Measurements from ENCODE around the gene MIS18A.
A peak's percentile ranks its signal among the peaks of the same experiment; 100 is the strongest.

Gene MIS18A

DNA sequence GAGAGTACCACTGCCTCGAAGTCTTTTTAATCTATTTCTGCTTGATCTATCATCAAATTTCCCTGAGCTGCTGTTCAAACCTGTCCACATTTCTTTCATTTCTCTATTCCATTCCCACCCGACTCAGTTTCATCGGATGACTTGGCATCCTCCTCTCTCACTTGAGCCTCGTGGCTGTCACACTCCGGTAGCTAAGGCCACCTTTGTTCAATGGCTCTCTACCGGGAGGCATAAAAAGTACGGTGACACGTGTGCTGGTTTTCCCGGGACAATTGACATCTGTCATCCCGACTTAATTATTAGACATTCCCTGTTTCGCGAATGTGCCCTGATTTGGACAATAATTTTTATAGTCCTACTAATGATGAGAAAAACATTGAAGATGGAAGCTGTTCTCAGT, 22.6 kb downstream of the MIS18A start:
- Histone ChIP-seq H3K36me3 (ENCODE audit: control insufficient read depth, insufficient read depth, low read length) (no peaks in the 10 kb centered on the region), H2AFZ (peak overlapping the region; percentile 17), H3K79me2 (no peaks in the 10 kb centered on the region), H3K4me1 (peaks cover 4% of the 10 kb centered on the region), H3K9ac (no peak overlapping the region), H3K9me3 (ENCODE audit: control insufficient read depth, low read length) (no peaks in the 10 kb centered on the region), H3K4me3 (ENCODE audit: low read depth, low read length) (no peak overlapping the region), H3K27ac (no peak overlapping the region), H3K4me2 (ENCODE audit: low read length) (no peak overlapping the region), H3K27me3 (ENCODE audit: control insufficient read depth, insufficient read depth, low read length) (no peaks in the 10 kb centered on the region)
- TF ChIP-seq, protein P1, sequence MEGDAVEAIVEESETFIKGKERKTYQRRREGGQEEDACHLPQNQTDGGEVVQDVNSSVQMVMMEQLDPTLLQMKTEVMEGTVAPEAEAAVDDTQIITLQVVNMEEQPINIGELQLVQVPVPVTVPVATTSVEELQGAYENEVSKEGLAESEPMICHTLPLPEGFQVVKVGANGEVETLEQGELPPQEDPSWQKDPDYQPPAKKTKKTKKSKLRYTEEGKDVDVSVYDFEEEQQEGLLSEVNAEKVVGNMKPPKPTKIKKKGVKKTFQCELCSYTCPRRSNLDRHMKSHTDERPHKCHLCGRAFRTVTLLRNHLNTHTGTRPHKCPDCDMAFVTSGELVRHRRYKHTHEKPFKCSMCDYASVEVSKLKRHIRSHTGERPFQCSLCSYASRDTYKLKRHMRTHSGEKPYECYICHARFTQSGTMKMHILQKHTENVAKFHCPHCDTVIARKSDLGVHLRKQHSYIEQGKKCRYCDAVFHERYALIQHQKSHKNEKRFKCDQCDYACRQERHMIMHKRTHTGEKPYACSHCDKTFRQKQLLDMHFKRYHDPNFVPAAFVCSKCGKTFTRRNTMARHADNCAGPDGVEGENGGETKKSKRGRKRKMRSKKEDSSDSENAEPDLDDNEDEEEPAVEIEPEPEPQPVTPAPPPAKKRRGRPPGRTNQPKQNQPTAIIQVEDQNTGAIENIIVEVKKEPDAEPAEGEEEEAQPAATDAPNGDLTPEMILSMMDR (IDR thresholded peaks at IDR 0.05): no peak

DNA sequence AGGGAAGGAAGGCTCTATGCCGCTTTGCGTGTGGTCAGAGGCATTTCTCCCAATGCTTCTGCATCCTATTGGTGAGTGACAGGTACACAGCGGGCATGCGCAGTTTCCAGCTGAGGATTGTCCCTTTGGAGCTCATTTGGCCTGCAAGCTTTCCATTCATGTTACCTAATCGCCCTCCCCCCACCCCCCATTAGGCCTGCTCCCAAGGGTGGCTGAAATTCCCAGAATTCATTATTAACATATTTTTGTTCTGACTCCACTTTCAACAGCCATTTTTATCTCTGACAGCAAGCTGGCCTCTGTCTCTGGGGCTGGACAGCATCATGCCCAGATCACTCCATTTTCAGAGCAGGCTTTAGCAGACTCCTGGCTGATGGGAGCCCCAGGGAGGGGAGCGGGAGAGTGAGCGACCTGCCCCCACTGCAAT, 25.6 kb downstream of the MIS18A start:
- TF ChIP-seq, protein P1 (IDR thresholded peaks at IDR 0.05): no peak
- Histone ChIP-seq H3K79me2 (no peaks in the 10 kb centered on the region), H3K4me1 (peaks cover 4% of the 10 kb centered on the region), H3K36me3 (ENCODE audit: control insufficient read depth, insufficient read depth, low read length) (no peaks in the 10 kb centered on the region), H3K4me2 (ENCODE audit: low read length) (no peak overlapping the region), H3K9ac (no peak overlapping the region), H3K4me3 (ENCODE audit: low read depth, low read length) (no peak overlapping the region), H2AFZ (no peak overlapping the region), H3K9me3 (ENCODE audit: control insufficient read depth, low read length) (no peaks in the 10 kb centered on the region), H3K27ac (no peak overlapping the region), H3K27me3 (ENCODE audit: control insufficient read depth, insufficient read depth, low read length) (no peaks in the 10 kb centered on the region)

GRCh38 chr21:32252136-32252535, 26.7 kb downstream of the MIS18A start:
- TF ChIP-seq, protein P1 (IDR thresholded peaks at IDR 0.05): no peak
- H3K36me3 ChIP-seq (ENCODE audit: control insufficient read depth, insufficient read depth, low read length): no peaks in the 10 kb centered on the region
- H3K27me3 ChIP-seq (ENCODE audit: control insufficient read depth, insufficient read depth, low read length): no peaks in the 10 kb centered on the region

GRCh38 chr21:32249511-32250280, 29.2 kb downstream of the MIS18A start:
- Histone ChIP-seq H3K9me3 (ENCODE audit: control insufficient read depth, low read length) (no peaks in the 10 kb centered on the region), H2AFZ (no peak overlapping the region), H3K9ac (no peak overlapping the region), H3K4me1 (no peaks in the 10 kb centered on the region), H3K4me2 (ENCODE audit: low read length) (no peak overlapping the region), H3K27me3 (ENCODE audit: control insufficient read depth, insufficient read depth, low read length) (no peaks in the 10 kb centered on the region), H3K79me2 (no peaks in the 10 kb centered on the region), H3K36me3 (ENCODE audit: control insufficient read depth, insufficient read depth, low read length) (no peaks in the 10 kb centered on the region), H3K4me3 (ENCODE audit: low read depth, low read length) (no peak overlapping the region), H3K27ac (no peak overlapping the region)
- TF ChIP-seq, protein P1 (IDR thresholded peaks at IDR 0.05): no peak

More at GRCh38 chr21:32252136-32252535, 26.7 kb downstream of the MIS18A start:
- H3K4me3 ChIP-seq (ENCODE audit: low read depth, low read length): no peak overlapping the region
- H3K27ac ChIP-seq: no peak overlapping the region
- peaks cover 4% of the 10 kb centered on the region for H3K4me1 ChIP-seq
- no peak overlapping the region for H3K9ac ChIP-seq
- no peaks in the 10 kb centered on the region for H3K9me3 ChIP-seq (ENCODE audit: control insufficient read depth, low read length)
- H2AFZ ChIP-seq: no peak overlapping the region
- no peak overlapping the region for H3K4me2 ChIP-seq (ENCODE audit: low read length)
- H3K79me2 ChIP-seq: no peaks in the 10 kb centered on the region

Data from parathyroid adenoma (tissue), 2 donors.